Endothelial cell of umbilical vein (primary cell): ENCODE results near the gene RNF214.

Experiments
- CTCF ChIP-seq, 2 donors: IDR thresholded peaks; 1 replicate in 1 of 2; 2 replicates in 1 of 2; pipeline ENCODE4 v1.5.1; 2011; ENCODE audit warnings: low read length in 2 of 2, mild to moderate bottlenecking in 2 of 2, moderate library complexity in 2 of 2, control low read depth in 1 of 2, inconsistent platforms in 1 of 2, low read depth in 1 of 2; ENCODE audit not compliant: insufficient read depth in 1 of 2; ENCODE audit errors: extremely low read depth in 1 of 2
- EZH2 ChIP-seq: IDR thresholded peaks from 2 replicates; pipeline ENCODE4 v1.6.1; 2012; ENCODE audit warnings: borderline replicate concordance, low read depth, mild to moderate bottlenecking, moderate library complexity, low read length, inconsistent platforms; ENCODE audit not compliant: severe bottlenecking
- POLR2A ChIP-seq: IDR thresholded peaks from 2 replicates; pipeline ENCODE4 v1.6.1; 2012; ENCODE audit warnings: low read depth, mild to moderate bottlenecking, control low read depth, low read length
- POLR2AphosphoS5 ChIP-seq: IDR thresholded peaks from 2 replicates; pipeline ENCODE4 v1.6.1; 2012; ENCODE audit warnings: low read depth, mild to moderate bottlenecking, control low read depth, low read length, moderate library complexity; ENCODE audit not compliant: insufficient read depth

GRCh38 chr11:117231842-117232091 is 704 bp upstream of the RNF214 start, which contains the start of gene PCSK7:
- TF ChIP-seq EZH2: no peak
- TF ChIP-seq POLR2A: no peak
- no peak for TF ChIP-seq POLR2AphosphoS5
- no peak for TF ChIP-seq CTCF (IDR thresholded peaks at IDR 0.05; ENCODE audit: extremely low read depth in 1 of 2, insufficient read depth in 1 of 2, low read depth in 1 of 2, low read length in 2 of 2)
